Stimulated activated CD4-positive, alpha-beta T cell treated with anti-CD3 and anti-CD28 coated beads, TNF-alpha, amount 100 ng/mL, for 4 hours (primary cell): ENCODE results near the gene UBR1.
A peak's percentile ranks its signal among the peaks of the same experiment; 100 is the strongest.
"Not testable (repeated sequence)": the region's sequence is repeated elsewhere in the genome, so short reads cannot be mapped to it uniquely, and the experiment has no call there.

Source experiments
- DNase-seq, 3 experiments: peaks; one replicate each; pipeline ENCODE4 v3.0.0-alpha.2; 2020; ENCODE audit warnings: low read depth in 3 of 3

The UBR1 gene

DNA sequence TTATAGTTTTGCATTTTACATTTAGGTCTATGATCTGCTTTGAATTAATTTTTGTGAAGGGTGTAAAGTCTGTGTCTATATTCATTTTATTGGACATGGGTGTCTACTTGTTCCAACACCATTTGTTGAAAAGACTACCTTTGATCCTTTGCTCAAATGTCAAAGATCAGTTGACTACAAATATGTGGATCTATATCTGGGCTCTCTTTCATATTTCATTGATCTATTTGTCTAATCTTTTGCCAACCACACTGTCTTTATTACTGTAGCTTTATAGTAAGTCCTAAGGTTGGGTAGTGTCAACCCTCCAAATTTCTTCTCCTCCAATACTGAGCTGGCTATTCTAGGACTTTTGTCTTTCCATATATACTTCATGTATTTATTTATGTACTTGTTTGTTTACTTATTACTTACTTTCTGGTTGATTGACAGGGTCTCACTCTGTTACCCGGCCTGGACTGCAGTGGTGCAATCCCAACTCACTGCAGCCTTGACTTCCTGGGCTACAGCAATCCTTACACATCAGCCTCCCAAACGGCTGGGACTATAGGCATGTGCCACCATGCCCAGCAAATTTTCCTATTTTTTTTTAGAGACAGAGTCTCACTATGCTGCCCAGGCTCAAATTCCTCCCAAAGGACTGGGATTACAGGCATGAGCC, 131.5 kb downstream of the UBR1 start:
- DNase-seq = no peak

DNA sequence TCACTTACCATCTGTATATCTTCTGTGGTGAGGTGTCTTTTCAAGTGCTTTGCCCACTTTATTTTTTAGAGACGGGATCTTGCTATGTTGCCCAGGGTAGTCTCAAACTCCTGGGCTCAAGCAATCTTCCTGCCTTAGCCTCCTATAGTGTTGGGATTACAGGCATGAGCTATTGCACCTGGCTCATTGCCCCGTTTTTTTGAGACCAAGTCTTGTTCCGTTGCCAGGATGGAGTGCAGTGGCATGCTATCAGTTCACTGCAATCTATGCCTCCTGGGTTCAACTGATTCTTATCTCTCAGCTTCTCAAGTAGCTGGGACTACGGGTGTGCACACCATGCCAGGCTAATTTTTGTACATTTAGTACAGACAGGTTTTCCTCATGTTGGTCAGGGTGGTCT, 132.7 kb downstream of the UBR1 start:
- DNase-seq = no peak

DNA sequence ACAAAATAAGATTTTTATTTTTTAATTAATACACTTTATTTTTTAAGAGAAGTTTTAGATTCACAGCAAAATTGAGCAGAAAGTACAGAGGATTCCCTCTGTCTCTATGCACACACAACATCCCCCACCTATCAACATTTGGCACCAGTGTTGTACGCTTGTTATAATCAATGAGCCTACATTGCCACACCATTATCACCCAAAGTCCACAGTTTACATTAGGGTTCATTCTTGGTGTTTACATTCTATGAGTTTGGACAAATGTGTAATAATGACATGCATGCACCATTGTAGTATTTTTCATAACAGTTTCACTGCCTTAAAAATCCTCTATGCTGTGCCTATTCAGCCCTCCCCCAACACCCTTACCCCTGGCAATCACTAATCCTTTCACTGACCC, 134.0 kb downstream of the UBR1 start:
- DNase-seq = no peak

DNA sequence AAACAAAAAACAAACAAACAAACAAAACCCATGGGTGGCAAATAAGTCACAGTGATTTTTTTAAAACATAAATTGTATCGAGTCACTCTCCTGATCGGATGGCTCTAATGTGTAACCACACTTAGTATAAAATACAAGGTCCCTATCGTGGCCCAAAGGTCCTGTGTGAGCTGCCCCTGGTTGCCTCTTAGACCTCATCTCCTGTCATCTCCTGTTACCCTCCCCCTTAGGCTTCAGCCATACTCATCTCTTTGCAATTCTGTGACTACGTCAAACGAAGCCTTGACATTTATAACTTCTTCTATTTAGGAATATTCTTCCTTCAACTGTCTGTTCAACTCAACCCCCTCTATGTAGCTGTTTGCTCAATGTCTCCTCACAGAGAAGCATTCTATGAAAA, 141.4 kb downstream of the UBR1 start:
- no peak for DNase-seq

- DNase-seq = no peak
Observed at GRCh38 chr15:42955518-42955917, 150.3 kb downstream of the UBR1 start.

DNA sequence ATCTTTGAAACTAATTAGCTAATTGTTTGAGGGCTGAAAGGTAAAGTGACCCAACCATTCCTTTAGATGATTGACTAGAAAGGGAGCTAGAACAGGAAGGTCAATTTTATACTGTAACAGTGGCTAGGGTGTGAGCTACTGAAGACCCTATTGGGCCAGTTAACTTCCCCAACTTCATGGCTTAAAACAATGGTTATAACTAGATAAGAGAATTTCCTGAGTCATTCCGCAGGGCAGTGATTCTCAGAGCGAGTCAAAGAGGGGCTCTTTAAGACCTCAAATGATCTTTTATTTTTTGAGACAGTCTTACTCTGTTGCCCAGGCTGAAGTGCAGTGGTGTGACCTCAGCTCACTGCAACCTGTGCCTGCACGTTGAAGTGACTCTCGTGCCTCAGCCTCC, 151.5 kb downstream of the UBR1 start:
- DNase-seq = no peak

DNA sequence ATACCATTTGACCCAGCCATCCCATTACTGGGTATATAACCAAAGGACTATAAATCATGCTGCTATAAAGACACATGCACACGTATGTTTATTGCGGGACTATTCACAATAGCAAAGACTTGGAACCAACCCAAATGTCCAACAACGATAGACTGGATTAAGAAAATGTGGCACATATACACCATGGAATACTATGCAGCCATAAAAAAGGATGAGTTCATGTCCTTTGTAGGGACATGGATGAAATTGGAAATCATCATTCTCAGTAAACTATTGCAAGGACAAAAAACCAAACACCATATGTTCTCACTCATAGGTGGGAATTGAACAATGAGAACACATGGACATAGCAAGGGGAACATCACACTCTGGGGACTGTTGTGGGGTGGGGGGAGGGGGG, 156.9 kb downstream of the UBR1 start:
- not testable (repeated sequence) for DNase-seq

DNA sequence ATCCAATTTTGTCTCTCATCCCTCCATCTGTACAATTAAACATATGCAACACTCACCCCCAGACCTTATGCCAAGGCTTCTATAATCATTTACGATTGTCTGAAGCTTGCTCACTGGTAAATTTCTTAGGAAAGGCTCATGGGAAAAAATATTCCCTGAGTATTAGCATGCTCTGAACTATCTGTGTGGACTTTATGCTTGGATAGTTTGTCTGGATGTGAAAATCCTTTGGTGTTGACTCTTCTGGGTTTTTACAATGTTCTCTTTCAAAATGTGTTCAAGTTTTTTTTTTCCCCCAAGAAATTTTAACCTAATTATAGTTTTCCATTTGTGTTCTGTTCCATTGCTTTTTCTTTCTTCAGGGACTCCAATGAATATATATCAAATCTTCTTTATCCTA, 165.3 kb downstream of the UBR1 start:
- no peak for DNase-seq

GRCh38 chr15:42939841-42940240, 166.0 kb downstream of the UBR1 start:
- DNase-seq = no peak

- DNase-seq = no peak
Observed at GRCh38 chr15:42937143-42937542, 168.7 kb downstream of the UBR1 start.

DNA sequence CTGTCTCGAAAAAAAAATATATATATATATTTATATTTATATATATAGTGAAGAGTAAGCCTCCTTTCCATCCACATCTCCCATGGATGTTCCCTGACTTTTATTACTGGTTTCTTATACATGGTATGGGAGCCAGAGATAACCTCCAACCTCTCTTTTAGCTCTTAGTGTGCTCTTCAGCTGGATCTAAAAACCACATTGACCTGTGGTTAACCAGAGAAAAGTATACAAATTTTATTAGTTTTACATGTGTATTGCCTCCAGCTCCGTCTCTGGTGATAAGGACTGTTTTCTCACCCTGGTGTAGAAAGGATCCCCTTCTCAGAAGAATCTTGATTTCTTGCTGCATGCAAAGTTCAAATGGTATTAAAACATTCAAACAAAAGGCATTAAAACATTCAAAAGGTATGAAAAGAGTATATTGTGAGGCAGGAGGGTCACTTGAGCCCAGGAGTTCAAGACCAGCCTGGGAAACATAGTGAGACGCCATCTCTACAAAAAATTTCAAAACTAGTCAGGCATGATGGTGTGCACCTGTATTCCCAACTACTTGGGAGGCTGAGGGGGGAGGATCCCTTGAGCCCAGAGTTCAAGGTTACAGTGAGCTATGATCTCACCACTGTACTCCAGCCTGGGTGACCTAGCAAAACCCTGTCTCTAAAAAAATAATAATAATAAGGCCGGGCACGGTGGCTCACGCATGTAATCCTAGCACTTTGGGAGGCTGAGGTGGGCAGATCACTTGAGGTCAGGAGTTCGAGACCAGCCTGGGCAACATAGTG, 171.8 kb downstream of the UBR1 start:
- no peak for DNase-seq

DNA sequence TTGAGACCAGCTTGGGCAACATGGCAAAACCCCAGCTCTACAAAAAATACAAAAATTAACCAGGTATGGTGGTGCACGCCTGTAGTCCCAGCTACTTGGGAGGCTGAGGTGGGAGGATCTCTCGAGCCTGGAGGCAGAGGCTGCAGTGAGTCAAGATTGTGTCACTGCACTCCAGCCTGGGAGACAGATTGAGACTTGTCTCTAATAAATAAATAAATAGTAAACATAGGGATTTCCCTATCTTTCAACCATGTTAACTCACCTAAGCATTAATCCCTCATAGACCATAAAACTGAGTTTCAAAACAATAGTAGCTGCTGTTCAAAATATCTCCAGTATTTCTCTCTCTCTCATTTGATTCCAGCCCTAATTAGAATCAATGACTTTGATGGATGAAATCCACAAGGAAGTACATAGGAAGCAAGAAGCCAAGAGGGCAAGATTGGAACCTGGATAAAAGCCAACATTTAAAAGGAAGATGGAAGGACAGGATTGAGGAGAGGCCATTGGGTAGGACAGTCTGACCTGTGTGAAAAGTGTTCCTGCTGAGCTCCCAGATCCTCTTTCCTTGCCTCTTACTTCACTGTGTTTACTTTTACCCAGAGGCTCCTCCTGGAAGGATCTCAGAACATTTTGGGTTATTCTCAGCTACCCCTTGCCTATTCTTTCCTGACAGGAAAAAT, 172.9 kb downstream of the UBR1 start:
- DNase-seq = no peak

DNA sequence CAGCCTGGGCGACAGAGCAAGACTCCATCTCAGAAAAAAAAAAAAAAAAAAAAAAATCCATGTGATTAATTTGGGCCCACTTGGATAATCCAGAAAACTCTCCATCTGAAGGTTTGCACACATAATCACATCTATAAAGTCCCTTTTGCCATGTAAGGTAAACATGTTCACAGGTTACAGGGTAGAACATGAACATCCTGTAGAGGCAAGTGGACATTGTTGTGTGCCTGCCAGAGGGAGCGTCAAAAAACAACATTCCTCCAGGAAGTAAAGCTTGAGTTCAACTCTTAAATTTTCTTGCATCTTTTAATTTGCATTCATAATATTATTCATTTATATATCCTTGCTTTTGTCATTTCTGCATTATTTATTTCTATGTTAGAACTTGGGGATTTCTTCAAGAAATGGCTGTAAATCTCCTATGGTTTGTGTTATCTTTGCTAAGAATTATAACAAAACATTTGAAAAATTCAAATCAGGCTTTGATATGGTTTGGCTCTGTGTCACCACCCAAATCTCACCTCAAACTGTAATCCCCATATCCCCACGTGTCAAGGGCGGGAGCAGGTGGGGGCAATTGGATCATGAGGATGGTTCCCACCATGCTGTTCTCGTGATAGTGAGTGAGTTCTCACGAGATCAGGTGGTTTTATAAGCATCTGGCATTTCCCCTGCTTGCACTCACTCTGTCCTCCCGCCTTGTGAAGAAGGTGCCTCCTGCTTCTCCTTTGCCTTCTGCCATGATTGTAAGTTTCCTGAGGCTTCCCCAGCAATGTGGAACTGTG, 173.9 kb downstream of the UBR1 start:
- no peak for DNase-seq

DNA sequence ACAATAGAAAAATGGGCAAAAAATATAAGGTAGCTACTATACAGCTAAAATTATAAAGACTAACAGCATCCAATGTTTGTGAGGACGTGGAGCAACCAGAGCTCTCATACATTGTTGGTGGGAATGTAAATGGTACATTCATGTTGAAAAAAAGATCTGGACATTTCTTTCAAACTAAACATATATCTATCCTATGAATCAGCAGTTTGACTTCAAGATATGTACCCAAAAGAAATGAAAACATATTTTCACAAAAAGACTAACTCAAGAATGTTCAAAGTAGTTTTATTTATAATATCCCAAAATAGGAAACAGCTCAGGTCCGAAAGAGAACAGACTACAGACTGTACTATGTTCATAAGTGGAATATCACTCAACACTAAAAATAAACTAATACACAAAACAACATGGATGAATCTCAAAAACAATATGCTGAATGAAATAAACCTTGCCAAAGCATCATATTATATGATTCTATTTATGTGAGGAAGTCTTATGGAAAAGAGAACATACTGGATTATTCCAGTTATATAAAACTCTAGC, 176.5 kb downstream of the UBR1 start:
- no peak for DNase-seq

GRCh38 chr15:42921342-42921731, 184.5 kb downstream of the UBR1 start:
- peak; percentile 7 to 13 (median 13) for DNase-seq

- peak; percentile 92 to 98 (median 96) for DNase-seq
Observed at GRCh38 chr15:42920519-42921341, 185.1 kb downstream of the UBR1 start, which contains the start of gene TTBK2. Gene TTBK2, minus strand, starts transcription at chr15:42920778. Its CDS starts 42,161 bp downstream, at chr15:42878617.

DNA sequence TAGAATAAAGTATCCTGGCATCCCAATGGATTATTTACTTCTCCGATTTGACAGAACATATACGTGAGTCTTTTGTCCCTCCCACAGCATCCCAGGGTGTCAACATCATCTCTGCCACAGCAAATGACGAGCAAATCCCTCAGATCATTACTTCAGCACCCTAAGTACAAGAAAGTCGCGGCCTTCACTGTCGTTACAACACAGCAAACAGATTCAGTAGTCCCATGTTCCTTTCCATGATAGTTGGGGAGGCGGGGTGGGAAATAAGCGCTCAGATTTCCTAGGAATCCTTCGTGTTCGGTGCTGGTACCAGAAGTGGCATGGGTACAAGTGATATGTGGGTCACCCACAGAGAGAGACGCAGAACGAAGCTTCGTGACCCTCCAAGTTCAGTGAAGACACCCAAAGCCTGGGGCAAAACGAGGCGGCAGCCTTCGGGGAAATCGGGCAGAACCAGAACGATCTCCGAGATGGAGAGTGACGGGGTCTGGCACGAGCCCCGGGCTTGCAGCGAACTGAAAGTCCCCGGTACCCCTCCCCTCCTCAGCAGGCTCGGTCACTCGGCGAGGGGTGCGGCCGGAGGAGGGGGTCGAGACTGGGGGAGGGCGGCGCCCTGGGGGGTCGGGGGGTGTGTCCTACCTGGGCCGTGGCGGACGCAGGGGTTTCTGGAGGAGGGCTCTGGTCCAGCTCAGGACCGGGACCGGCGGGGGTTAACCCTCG, 185.9 kb downstream of the UBR1 start:
- DNase-seq = peak in 1 of 3 experiments; percentile 6

GRCh38 chr15:42919308-42919707, 186.5 kb downstream of the UBR1 start:
- DNase-seq = no peak

DNA sequence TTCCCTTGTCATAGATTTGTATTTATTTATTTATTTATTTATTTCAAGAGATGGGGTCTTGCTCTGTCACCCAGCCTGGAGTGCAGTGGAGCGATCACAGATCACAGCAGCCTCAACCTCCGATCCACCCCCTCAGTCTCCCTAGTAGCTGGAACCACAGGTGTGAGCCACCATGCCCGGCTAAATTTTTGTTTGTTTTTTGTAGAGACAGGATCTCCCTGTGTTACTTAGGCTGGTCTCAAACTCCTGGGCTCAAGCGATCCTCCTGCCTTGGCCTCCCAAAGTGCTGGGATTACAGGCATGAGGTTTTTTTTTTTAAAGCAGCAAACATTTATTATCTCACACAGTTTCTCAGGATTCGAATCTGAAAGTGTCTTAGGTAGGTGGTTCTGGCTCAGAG, 187.8 kb downstream of the UBR1 start:
- no peak for DNase-seq

DNA sequence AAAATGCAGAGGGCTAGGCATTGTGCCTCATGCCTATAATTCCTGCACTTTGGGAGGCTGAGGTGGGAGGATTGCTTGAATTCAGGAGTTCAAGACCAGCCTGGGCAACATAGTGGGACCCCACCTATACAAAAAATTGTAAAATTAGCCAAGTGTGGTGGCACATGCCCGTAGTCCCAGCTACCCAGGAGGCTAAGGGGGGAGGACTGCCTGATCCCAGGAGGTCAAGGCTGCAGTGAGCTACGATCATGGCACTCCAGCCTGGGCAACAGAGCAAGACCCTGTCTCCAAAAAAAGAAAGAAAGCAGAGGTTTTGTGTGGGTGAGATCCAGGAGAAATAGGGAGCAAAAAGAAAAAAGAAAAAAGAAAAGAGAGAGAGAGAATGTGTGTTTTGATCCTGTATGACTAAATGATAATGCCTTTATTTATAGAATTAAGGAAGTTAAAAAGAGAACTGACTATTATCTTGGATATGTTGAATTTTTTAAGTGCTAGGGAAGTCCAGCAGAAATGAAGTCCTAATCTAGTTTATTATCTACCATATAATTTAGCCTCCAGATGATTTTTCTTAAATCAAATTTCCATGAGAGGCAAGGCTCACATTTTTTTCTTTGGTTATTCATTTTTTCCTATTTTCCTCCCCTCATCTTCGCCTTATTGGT, 190.1 kb downstream of the UBR1 start:
- no peak for DNase-seq
